Measurements from ENCODE around the gene TBL1X. TPM values are rescaled to one million over a fixed set of nuclear protein-coding genes. Genes with fewer than 3 reads are reported as not detected.
"Not testable (repeated sequence)": the region's sequence is repeated elsewhere in the genome, so short reads cannot be mapped to it uniquely, and the experiment has no call there.

TBL1X gene
- total RNA-seq, 2 experiments from 2014 or later: 33.1 to 33.9 TPM

DNA sequence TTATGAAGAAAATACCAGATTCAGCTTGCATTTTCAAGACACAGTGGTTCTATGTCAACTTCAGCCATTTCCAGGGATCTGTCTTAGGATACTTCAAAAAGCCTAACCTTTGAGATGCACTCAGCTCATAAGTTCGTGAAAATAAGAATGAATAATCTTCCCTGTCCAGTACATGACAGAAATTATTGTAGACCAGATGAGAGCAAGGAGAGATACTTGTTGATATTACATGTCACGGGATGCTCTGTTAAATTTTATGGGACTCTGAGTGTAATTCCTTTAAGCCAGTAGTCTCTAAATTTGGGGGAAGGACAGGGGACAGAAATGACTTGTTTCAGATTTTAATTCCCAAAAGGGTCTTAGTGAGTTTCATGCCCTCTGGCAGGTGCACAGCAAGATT, 8.8 kb downstream of the TBL1X start:
- DNase-seq: no peak
- Mint-ChIP-seq H3K27me3 (no peaks in the 10 kb centered on the region), H3K27ac (no peak overlapping the region), H3K4me1 (peaks cover 13% of the 10 kb centered on the region), H3K9me3 (no peaks in the 10 kb centered on the region), H3K36me3 (peaks cover 37% of the 10 kb centered on the region), H3K4me3 (no peak overlapping the region)

- Mint-ChIP-seq H3K36me3 (peaks cover 42% of the 10 kb centered on the region), H3K4me1 (peaks cover 19% of the 10 kb centered on the region)
- not testable (repeated sequence) for H3K9me3 Mint-ChIP-seq, H3K4me3 Mint-ChIP-seq, DNase-seq, H3K27ac Mint-ChIP-seq, H3K27me3 Mint-ChIP-seq
Measured at GRCh38 chrX:9475417-9475816, 10.6 kb downstream of the TBL1X start.

DNA sequence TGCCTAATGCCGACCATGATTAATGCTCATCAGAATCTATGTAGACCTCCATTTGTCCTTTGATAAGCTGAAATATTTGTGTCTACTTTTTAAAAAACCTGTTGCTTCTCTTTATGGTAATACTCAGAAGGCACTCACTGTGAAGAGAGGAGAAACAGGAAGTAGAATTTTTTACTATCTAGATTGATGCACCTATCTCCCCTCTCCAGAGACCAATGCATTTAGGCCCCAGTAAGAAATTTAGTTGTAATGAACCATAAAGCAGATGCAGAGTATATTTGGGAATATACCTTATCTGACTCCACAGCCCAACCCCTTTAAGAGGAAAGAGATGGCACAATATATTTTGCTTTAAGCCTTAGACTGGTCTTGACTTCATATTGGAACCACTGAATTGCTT, 11.1 kb downstream of the TBL1X start:
- DNase-seq: no peak
- Mint-ChIP-seq H3K4me3 (no peak overlapping the region), H3K27me3 (no peaks in the 10 kb centered on the region), H3K4me1 (peaks cover 21% of the 10 kb centered on the region), H3K9me3 (no peaks in the 10 kb centered on the region), H3K36me3 (peaks cover 42% of the 10 kb centered on the region), H3K27ac (peak overlapping the region; percentile 46)

- no peaks in the 10 kb centered on the region for H3K9me3 Mint-ChIP-seq
- peaks cover 45% of the 10 kb centered on the region for H3K36me3 Mint-ChIP-seq
- H3K27me3 Mint-ChIP-seq: no peaks in the 10 kb centered on the region
- H3K27ac Mint-ChIP-seq: no peak overlapping the region
- H3K4me3 Mint-ChIP-seq: no peak overlapping the region
- DNase-seq: no peak
- peaks cover 22% of the 10 kb centered on the region for H3K4me1 Mint-ChIP-seq
Measured at GRCh38 chrX:9476810-9477575, 12.1 kb downstream of the TBL1X start.

GRCh38 chrX:9482408-9482807, 17.6 kb downstream of the TBL1X start:
- H3K4me3 Mint-ChIP-seq: no peak overlapping the region
- H3K27ac Mint-ChIP-seq: no peak overlapping the region
- H3K36me3 Mint-ChIP-seq: peaks cover 36% of the 10 kb centered on the region
- no peaks in the 10 kb centered on the region for H3K9me3 Mint-ChIP-seq
- no peak for DNase-seq
- H3K4me1 Mint-ChIP-seq: peaks cover 34% of the 10 kb centered on the region
- no peaks in the 10 kb centered on the region for H3K27me3 Mint-ChIP-seq

DNA sequence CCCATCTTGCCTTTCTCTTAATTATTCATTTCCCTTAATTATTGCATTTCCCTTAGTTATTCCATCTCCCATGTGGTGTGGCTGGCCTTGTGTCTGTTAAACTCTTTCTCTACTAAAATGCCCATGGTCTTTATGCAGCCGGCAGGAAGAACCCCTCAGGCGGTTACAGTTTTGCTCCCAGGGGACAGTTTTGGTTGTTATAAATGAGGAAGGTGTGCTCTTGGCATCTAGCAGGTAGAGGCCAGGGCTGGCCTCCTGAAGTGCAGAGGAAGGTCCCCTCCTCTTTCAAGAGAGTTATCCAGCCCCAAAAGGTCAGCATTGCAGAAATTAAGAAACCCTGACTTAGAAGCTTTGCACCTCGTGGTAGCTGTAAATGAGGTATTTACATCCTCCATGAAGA, 18.0 kb downstream of the TBL1X start:
- H3K36me3 Mint-ChIP-seq: peaks cover 34% of the 10 kb centered on the region
- no peaks in the 10 kb centered on the region for H3K9me3 Mint-ChIP-seq
- DNase-seq: no peak
- H3K4me1 Mint-ChIP-seq: peaks cover 38% of the 10 kb centered on the region
- H3K27me3 Mint-ChIP-seq: no peaks in the 10 kb centered on the region
- no peak overlapping the region for H3K27ac Mint-ChIP-seq
- H3K4me3 Mint-ChIP-seq: no peak overlapping the region

- peaks cover 33% of the 10 kb centered on the region for H3K36me3 Mint-ChIP-seq
- DNase-seq: no peak
- no peaks in the 10 kb centered on the region for H3K9me3 Mint-ChIP-seq
- peaks cover 38% of the 10 kb centered on the region for H3K4me1 Mint-ChIP-seq
- H3K4me3 Mint-ChIP-seq: no peak overlapping the region
- no peaks in the 10 kb centered on the region for H3K27me3 Mint-ChIP-seq
- H3K27ac Mint-ChIP-seq: no peak overlapping the region
Measured at GRCh38 chrX:9483376-9483775, 18.5 kb downstream of the TBL1X start.

- H3K4me3 Mint-ChIP-seq: no peak overlapping the region
- H3K27ac Mint-ChIP-seq: no peak overlapping the region
- peaks cover 23% of the 10 kb centered on the region for H3K36me3 Mint-ChIP-seq
- H3K27me3 Mint-ChIP-seq: no peaks in the 10 kb centered on the region
- H3K9me3 Mint-ChIP-seq: no peaks in the 10 kb centered on the region
- peaks cover 29% of the 10 kb centered on the region for H3K4me1 Mint-ChIP-seq
- no peak for DNase-seq
Measured at GRCh38 chrX:9486786-9487387, 22.0 kb downstream of the TBL1X start.

DNA sequence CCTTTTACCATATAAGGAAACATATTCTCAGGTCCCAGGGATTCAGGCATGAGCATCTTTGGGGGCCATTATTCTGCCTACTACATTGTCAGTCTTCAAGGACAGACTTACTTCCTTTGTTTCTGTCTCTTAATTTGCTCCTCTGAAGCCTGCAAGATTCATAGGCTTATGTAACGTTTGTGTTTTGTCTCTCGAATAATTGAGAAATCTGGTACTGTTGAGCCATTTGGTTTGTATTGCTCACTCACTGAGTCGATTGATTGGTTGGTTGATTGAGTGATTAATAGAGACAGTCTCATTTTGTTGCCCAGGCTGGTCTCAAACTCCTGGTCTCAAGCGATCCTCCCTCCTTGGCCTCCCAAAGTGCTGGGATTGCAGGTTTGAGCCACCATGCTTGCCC, 23.7 kb downstream of the TBL1X start:
- H3K4me3 Mint-ChIP-seq: no peak overlapping the region
- H3K36me3 Mint-ChIP-seq: peaks cover 15% of the 10 kb centered on the region

GRCh38 chrX:9489234-9489633, 24.4 kb downstream of the TBL1X start:
- no peak overlapping the region for H3K4me3 Mint-ChIP-seq
- no peaks in the 10 kb centered on the region for H3K9me3 Mint-ChIP-seq
- H3K36me3 Mint-ChIP-seq: peaks cover 14% of the 10 kb centered on the region
- no peak overlapping the region for H3K27ac Mint-ChIP-seq
- H3K27me3 Mint-ChIP-seq: no peaks in the 10 kb centered on the region
- H3K4me1 Mint-ChIP-seq: peaks cover 17% of the 10 kb centered on the region
- no peak for DNase-seq

More for the DNA sequence above, 23.7 kb downstream of the TBL1X start:
- Mint-ChIP-seq H3K9me3 (no peaks in the 10 kb centered on the region), H3K27me3 (no peaks in the 10 kb centered on the region), H3K4me1 (peaks cover 19% of the 10 kb centered on the region), H3K27ac (no peak overlapping the region)
- no peak for DNase-seq

GRCh38 chrX:9492901-9493300, 28.0 kb downstream of the TBL1X start:
- Mint-ChIP-seq H3K27me3 (no peaks in the 10 kb centered on the region), H3K9me3 (no peaks in the 10 kb centered on the region), H3K27ac (no peak overlapping the region), H3K4me3 (no peak overlapping the region), H3K4me1 (peaks cover 15% of the 10 kb centered on the region), H3K36me3 (peaks cover 17% of the 10 kb centered on the region)
- DNase-seq: no peak

- Mint-ChIP-seq H3K9me3 (no peaks in the 10 kb centered on the region), H3K4me1 (peaks cover 15% of the 10 kb centered on the region), H3K27me3 (no peaks in the 10 kb centered on the region), H3K4me3 (no peak overlapping the region), H3K27ac (no peak overlapping the region), H3K36me3 (peaks cover 14% of the 10 kb centered on the region)
- no peak for DNase-seq
Measured at GRCh38 chrX:9493936-9494335, 29.1 kb downstream of the TBL1X start.

GRCh38 chrX:9494771-9495170, 29.9 kb downstream of the TBL1X start:
- Mint-ChIP-seq H3K27ac (no peak overlapping the region), H3K36me3 (peaks cover 16% of the 10 kb centered on the region), H3K4me3 (no peak overlapping the region), H3K9me3 (no peaks in the 10 kb centered on the region), H3K27me3 (no peaks in the 10 kb centered on the region), H3K4me1 (peaks cover 20% of the 10 kb centered on the region)
- no peak for DNase-seq

DNA sequence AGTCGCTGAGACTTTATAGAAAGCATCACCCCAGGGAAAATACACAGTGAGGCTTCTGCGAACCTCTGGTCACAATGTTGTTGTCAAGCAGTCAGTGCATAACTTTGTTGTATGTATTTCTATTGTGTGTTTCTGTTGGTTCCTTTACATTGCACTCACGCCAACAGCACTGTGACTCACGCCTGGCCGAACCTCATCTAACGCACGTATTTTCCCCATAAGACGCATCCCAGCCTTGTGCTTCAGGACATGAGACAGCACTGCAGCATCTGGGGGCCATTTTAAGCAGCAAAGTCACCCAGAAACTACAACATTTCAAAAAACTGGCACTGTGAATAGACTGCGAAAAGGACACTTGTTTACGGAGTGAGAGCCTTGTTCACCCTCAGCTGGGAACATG, 30.6 kb downstream of the TBL1X start:
- no peaks in the 10 kb centered on the region for H3K27me3 Mint-ChIP-seq
- no peaks in the 10 kb centered on the region for H3K9me3 Mint-ChIP-seq
- DNase-seq: no peak
- peaks cover 15% of the 10 kb centered on the region for H3K36me3 Mint-ChIP-seq
- H3K4me1 Mint-ChIP-seq: peaks cover 18% of the 10 kb centered on the region
- H3K4me3 Mint-ChIP-seq: no peak overlapping the region
- no peak overlapping the region for H3K27ac Mint-ChIP-seq

DNA sequence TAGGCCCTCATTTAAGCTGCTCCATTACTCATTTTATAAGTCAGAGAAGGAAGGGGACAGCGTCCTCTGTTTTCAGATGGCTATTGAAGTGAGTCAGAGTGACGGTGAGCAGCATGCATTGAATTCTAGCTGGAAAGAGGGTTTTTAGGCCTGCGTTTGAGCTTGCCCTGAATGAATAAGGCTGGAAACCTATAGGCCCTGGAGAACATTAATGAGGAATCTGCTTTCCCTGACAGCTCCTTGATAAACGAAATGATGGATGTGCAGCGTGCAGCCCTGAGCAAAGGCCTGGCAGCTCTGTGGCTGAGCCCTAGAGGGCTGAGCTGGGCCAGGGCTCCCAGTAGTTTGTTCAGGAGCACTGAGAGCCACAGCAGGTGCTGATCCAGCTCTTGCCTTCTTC, 33.4 kb downstream of the TBL1X start:
- Mint-ChIP-seq H3K4me3 (no peak overlapping the region), H3K36me3 (peaks cover 27% of the 10 kb centered on the region), H3K27me3 (no peaks in the 10 kb centered on the region), H3K4me1 (peaks cover 12% of the 10 kb centered on the region), H3K9me3 (no peaks in the 10 kb centered on the region), H3K27ac (no peak overlapping the region)
- DNase-seq: no peak

DNA sequence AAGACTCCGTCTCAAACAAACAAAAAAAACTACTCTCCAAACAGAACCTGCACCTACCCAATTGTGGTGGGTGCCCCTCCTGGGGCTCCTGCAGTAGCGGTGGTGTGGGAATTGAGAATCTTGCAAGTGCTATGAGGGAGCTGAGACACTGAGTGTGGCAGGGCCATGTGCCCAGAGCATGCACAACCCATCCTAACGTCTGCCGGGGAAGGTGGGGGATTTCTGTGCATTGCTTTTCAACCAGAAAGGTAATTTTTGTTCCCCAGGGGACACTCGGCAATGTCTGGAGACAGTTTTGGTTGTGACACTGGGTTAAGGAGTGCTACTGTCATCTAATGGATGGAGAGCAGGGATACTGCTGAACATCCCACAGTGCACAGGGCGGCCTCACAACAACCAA, 35.7 kb downstream of the TBL1X start:
- no peak overlapping the region for H3K27ac Mint-ChIP-seq
- H3K4me3 Mint-ChIP-seq: no peak overlapping the region
- H3K27me3 Mint-ChIP-seq: no peaks in the 10 kb centered on the region
- H3K4me1 Mint-ChIP-seq: peaks cover 5% of the 10 kb centered on the region
- DNase-seq: no peak
- H3K9me3 Mint-ChIP-seq: peaks cover 10% of the 10 kb centered on the region
- H3K36me3 Mint-ChIP-seq: peaks cover 44% of the 10 kb centered on the region
